DOHH2 (cell line): ENCODE results near the gene CBFA2T2.
"Not testable (repeated sequence)": the region's sequence is repeated elsewhere in the genome, so short reads cannot be mapped to it uniquely, and the experiment has no call there.

Experiments used
- H3F3A ChIP-seq: fragments of 200-600 bp; sonication (generic), shearing (Covaris generic); 2 replicates; pipeline ENCODE4 v1.6.0; 2016; ENCODE audit warnings: antibody characterized with exemption, mild to moderate bottlenecking; ENCODE audit not compliant: control insufficient read depth, insufficient read depth
- H3K27ac ChIP-seq: fragments of 200-600 bp; sonication (generic); 2 replicates; pipeline ENCODE4 v1.5.1; 2014; ENCODE audit warnings: low read depth, mild to moderate bottlenecking, low read length, moderate library complexity
- H3K27me3 ChIP-seq: fragments of 200-600 bp; sonication (generic); 2 replicates; pipeline ENCODE4 v1.6.1; 2014; ENCODE audit warnings: mild to moderate bottlenecking, low read length, mixed read lengths; ENCODE audit not compliant: control insufficient read depth
- H3K36me3 ChIP-seq: fragments of 200-600 bp; sonication (generic); 2 replicates; pipeline ENCODE4 v1.6.1; 2014; ENCODE audit warnings: mild to moderate bottlenecking, low read length, moderate library complexity, mixed read lengths; ENCODE audit not compliant: control insufficient read depth
- H3K4me1 ChIP-seq: fragments of 200-600 bp; sonication (generic); 2 replicates; pipeline ENCODE4 v1.6.1; 2014; ENCODE audit warnings: mild to moderate bottlenecking, low read length, mixed read lengths; ENCODE audit not compliant: control insufficient read depth
- H3K4me2 ChIP-seq: fragments of 200-600 bp; sonication (generic); 2 replicates; pipeline ENCODE4 v1.6.0; 2014; ENCODE audit warnings: mild to moderate bottlenecking, low read length, moderate library complexity
- H3K4me3 ChIP-seq: fragments of 200-600 bp; sonication (generic); 2 replicates; pipeline ENCODE4 v1.5.1; 2014; ENCODE audit warnings: mild to moderate bottlenecking, low read length, mixed read lengths
- H3K79me2 ChIP-seq: fragments of 200-600 bp; sonication (generic); 2 replicates; pipeline ENCODE4 v1.6.1; 2014; ENCODE audit warnings: mild to moderate bottlenecking, low read length, mixed read lengths; ENCODE audit not compliant: control insufficient read depth
- H3K9me2 ChIP-seq: fragments of 200-600 bp; sonication (generic); replicated peaks from 2 replicates; pipeline ENCODE4 v1.6.1; 2014; ENCODE audit warnings: mild to moderate bottlenecking, low read length, mixed read lengths; ENCODE audit not compliant: control insufficient read depth
- H3K9me3 ChIP-seq: fragments of 200-600 bp; sonication (generic); 2 replicates; pipeline ENCODE4 v1.6.1; 2014; ENCODE audit warnings: antibody characterized with exemption, low read length, mixed read lengths; ENCODE audit not compliant: control insufficient read depth, insufficient read depth
- H4K20me1 ChIP-seq: fragments of 200-600 bp; sonication (generic); 2 replicates; pipeline ENCODE4 v1.6.0; 2014; ENCODE audit warnings: low read depth, mild to moderate bottlenecking, antibody characterized with exemption, low read length, moderate library complexity; ENCODE audit not compliant: control insufficient read depth, insufficient read depth
- EZH2phosphoT487 ChIP-seq: fragments of 200-600 bp; sonication (generic); IDR thresholded peaks from 2 replicates; pipeline ENCODE4 v1.6.1; 2017; ENCODE audit warnings: borderline replicate concordance, mild to moderate bottlenecking, antibody characterized with exemption, low read length, moderate library complexity, mixed read lengths
- TF ChIP-seq, protein P1 (sequence below): fragments of 200-600 bp; sonication (generic); IDR thresholded peaks from one replicate; pipeline ENCODE4 v1.5.1; 2014; ENCODE audit warnings: antibody characterized with exemption, mild to moderate bottlenecking, low read depth, low read length; ENCODE audit not compliant: poor library complexity, severe bottlenecking

CBFA2T2 gene

GRCh38 chr20:33694639-33695012 is 204.7 kb downstream of the CBFA2T2 start:
- H3K4me2 ChIP-seq = no peak overlapping the region
- H3K4me3 ChIP-seq = no peak overlapping the region
- H3K79me2 ChIP-seq = no peaks in the 10 kb centered on the region
- H3F3A ChIP-seq = 0 out of 2 replicates have a peak, but pooled peaks cover 2% of the 10 kb centered on the region
- no peak for TF ChIP-seq EZH2phosphoT487
- H4K20me1 ChIP-seq = no peaks in the 10 kb centered on the region
- no peaks in the 10 kb centered on the region for H3K36me3 ChIP-seq
- no peaks in the 10 kb centered on the region for H3K9me3 ChIP-seq
- no peaks in the 10 kb centered on the region for H3K27me3 ChIP-seq
- H3K4me1 ChIP-seq = peaks cover 9% of the 10 kb centered on the region
- H3K9me2 ChIP-seq = no peaks in the 10 kb centered on the region
- H3K27ac ChIP-seq = no peak overlapping the region

- H3K27ac ChIP-seq = no peak overlapping the region
These were observed 206.6 kb downstream of the CBFA2T2 start for GRCh38 chr20:33696448-33696847.

GRCh38 chr20:33697129-33697528 is 207.2 kb downstream of the CBFA2T2 start:
- H3K9me2 ChIP-seq = no peaks in the 10 kb centered on the region
- H3K4me2 ChIP-seq = no peak overlapping the region
- H3K27ac ChIP-seq = no peak overlapping the region

More at GRCh38 chr20:33696448-33696847, 206.6 kb downstream of the CBFA2T2 start:
- H3K36me3 ChIP-seq = no peaks in the 10 kb centered on the region
- no peaks in the 10 kb centered on the region for H3K9me2 ChIP-seq
- H3K4me2 ChIP-seq = no peak overlapping the region
- no peaks in the 10 kb centered on the region for H4K20me1 ChIP-seq
- H3K79me2 ChIP-seq = no peaks in the 10 kb centered on the region
- no peaks in the 10 kb centered on the region for H3K4me1 ChIP-seq
- H3K4me3 ChIP-seq = no peak overlapping the region
- TF ChIP-seq, protein P1, sequence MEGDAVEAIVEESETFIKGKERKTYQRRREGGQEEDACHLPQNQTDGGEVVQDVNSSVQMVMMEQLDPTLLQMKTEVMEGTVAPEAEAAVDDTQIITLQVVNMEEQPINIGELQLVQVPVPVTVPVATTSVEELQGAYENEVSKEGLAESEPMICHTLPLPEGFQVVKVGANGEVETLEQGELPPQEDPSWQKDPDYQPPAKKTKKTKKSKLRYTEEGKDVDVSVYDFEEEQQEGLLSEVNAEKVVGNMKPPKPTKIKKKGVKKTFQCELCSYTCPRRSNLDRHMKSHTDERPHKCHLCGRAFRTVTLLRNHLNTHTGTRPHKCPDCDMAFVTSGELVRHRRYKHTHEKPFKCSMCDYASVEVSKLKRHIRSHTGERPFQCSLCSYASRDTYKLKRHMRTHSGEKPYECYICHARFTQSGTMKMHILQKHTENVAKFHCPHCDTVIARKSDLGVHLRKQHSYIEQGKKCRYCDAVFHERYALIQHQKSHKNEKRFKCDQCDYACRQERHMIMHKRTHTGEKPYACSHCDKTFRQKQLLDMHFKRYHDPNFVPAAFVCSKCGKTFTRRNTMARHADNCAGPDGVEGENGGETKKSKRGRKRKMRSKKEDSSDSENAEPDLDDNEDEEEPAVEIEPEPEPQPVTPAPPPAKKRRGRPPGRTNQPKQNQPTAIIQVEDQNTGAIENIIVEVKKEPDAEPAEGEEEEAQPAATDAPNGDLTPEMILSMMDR = no peak
- TF ChIP-seq EZH2phosphoT487 = no peak
- H3F3A ChIP-seq = no peaks in the 10 kb centered on the region
- no peaks in the 10 kb centered on the region for H3K9me3 ChIP-seq
- H3K27me3 ChIP-seq = no peaks in the 10 kb centered on the region

DNA sequence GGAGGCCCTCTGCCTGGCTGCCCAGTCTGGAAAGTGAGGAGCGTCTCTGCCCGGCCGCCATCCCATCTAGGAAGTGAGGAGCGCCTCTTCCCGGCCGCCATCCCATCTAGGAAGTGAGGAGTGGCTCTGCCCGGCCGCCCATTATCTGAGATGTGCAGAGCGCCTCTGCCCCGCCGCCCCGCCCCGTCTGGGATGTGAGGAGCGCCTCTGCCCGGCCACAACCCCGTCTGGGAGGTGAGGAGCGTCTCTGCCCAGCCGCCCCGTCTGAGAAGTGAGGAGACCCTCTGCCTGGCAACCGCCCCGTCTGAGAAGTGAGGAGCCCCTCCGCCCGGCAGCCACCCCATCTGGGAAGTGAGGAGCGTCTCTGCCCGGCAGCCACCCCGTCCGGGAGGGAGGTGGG is 209.1 kb downstream of the CBFA2T2 start:
- H3K27me3 ChIP-seq, H4K20me1 ChIP-seq, H3K9me2 ChIP-seq, H3K4me1 ChIP-seq, H3K36me3 ChIP-seq, H3K27ac ChIP-seq, H3K79me2 ChIP-seq, H3K4me2 ChIP-seq, H3K9me3 ChIP-seq, H3F3A ChIP-seq, H3K4me3 ChIP-seq: not testable (repeated sequence)

More at GRCh38 chr20:33697129-33697528, 207.2 kb downstream of the CBFA2T2 start:
- Histone ChIP-seq H3K4me1 (no peaks in the 10 kb centered on the region), H3F3A (no peaks in the 10 kb centered on the region), H3K27me3 (no peaks in the 10 kb centered on the region), H3K4me3 (no peak overlapping the region), H3K36me3 (no peaks in the 10 kb centered on the region), H3K79me2 (no peaks in the 10 kb centered on the region), H4K20me1 (no peaks in the 10 kb centered on the region), H3K9me3 (no peaks in the 10 kb centered on the region)
- TF ChIP-seq, protein P1 = no peak
- no peak for TF ChIP-seq EZH2phosphoT487
